Neural cell (in vitro differentiated cells): ENCODE results near the gene DNAJC6. TPM values are rescaled to one million over a fixed set of nuclear protein-coding genes. Genes with fewer than 3 reads are reported as not detected.
A peak's percentile ranks its signal among the peaks of the same experiment; 100 is the strongest.

Experiments used
- H2AFZ ChIP-seq: fragments of 200-600, 300-800 bp; sonication (generic), shearing (Covaris generic); 2 replicates; pipeline ENCODE4 v1.6.0; 2014; ENCODE audit warnings: low read depth, mild to moderate bottlenecking, antibody characterized with exemption, low read length, moderate library complexity
- H3F3A ChIP-seq: fragments of 200-600 bp; shearing (Covaris generic); 2 replicates; pipeline ENCODE4 v1.6.1; 2016; ENCODE audit warnings: mild to moderate bottlenecking, moderate library complexity, mixed read lengths, antibody characterized with exemption, low read length; ENCODE audit not compliant: insufficient read depth, poor library complexity, severe bottlenecking
- H3K27ac ChIP-seq: fragments of 200-600, 300-800 bp; sonication (generic), shearing (Covaris generic); 2 replicates; pipeline ENCODE4 v1.5.1; 2014; ENCODE audit warnings: mild to moderate bottlenecking, low read length, moderate library complexity
- H3K27me3 ChIP-seq: fragments of 300-800, 200-600 bp; sonication (generic), shearing (Covaris generic); 2 replicates; pipeline ENCODE4 v1.6.0; 2014; ENCODE audit warnings: mild to moderate bottlenecking, low read depth, low read length, moderate library complexity; ENCODE audit not compliant: insufficient read depth
- H3K36me3 ChIP-seq: fragments of 300-800, 200-600 bp; sonication (generic), shearing (Covaris generic); 2 replicates; pipeline ENCODE4 v1.5.1; 2014; ENCODE audit warnings: mild to moderate bottlenecking, antibody characterized with exemption, low read length, moderate library complexity; ENCODE audit not compliant: insufficient read depth
- H3K4me2 ChIP-seq: fragments of 300-800, 200-600 bp; sonication (generic), shearing (Covaris generic); 2 replicates; pipeline ENCODE4 v1.6.0; 2014; ENCODE audit warnings: mild to moderate bottlenecking, low read length
- H3K4me3 ChIP-seq: fragments of 300-800, 200-600 bp; sonication (generic), shearing (Covaris generic); 2 replicates; pipeline ENCODE4 v1.5.1; 2014; ENCODE audit warnings: mild to moderate bottlenecking, low read length, moderate library complexity
- H3K79me2 ChIP-seq: fragments of 200-600 bp; shearing (Covaris generic); replicated peaks from 2 replicates; pipeline ENCODE4 v1.6.0; 2014; ENCODE audit warnings: mild to moderate bottlenecking, low read length, moderate library complexity; ENCODE audit not compliant: insufficient read depth
- H3K9ac ChIP-seq: fragments of 300-800, 200-600 bp; sonication (generic), shearing (Covaris generic); 2 replicates; pipeline ENCODE4 v1.6.1; 2016; ENCODE audit warnings: mild to moderate bottlenecking, low read length, mixed read lengths
- H3K9me2 ChIP-seq: fragments of 200-600 bp; shearing (Covaris generic); 2 replicates; pipeline ENCODE4 v1.6.1; 2016; ENCODE audit warnings: mild to moderate bottlenecking, low read length, mixed read lengths; ENCODE audit not compliant: insufficient read depth
- H3K9me3 ChIP-seq: fragments of 200-600, 300-800 bp; sonication (generic), shearing (Covaris generic); 2 replicates; pipeline ENCODE4 v1.6.1; 2016; ENCODE audit warnings: mild to moderate bottlenecking, mixed run types, low read length, moderate library complexity, mixed read lengths
- H4K20me1 ChIP-seq: fragments of 200-600 bp; shearing (Covaris generic); 2 replicates; pipeline ENCODE4 v1.6.1; 2016; ENCODE audit warnings: mild to moderate bottlenecking, mixed run types; ENCODE audit not compliant: insufficient read depth
- CTCF ChIP-seq: fragments of 450-650 bp; IDR thresholded peaks from 2 replicates; pipeline ENCODE4 v1.5.1; 2014; ENCODE audit warnings: antibody characterized with exemption, mild to moderate bottlenecking, moderate library complexity; ENCODE audit not compliant: poor library complexity, severe bottlenecking
- EP300 ChIP-seq: fragments of 450-650 bp; conservative IDR thresholded peaks from 2 replicates; pipeline ENCODE4 v1.6.1; 2014; ENCODE audit warnings: antibody characterized with exemption, mild to moderate bottlenecking, moderate library complexity; ENCODE audit not compliant: poor library complexity, severe bottlenecking
- EZH2 ChIP-seq: fragments of 200-600, 300-800 bp; shearing (Covaris generic), sonication (generic); IDR thresholded peaks from 2 replicates; pipeline ENCODE4 v1.6.1; 2014; ENCODE audit warnings: antibody characterized with exemption, low read length, borderline replicate concordance, mild to moderate bottlenecking; ENCODE audit not compliant: insufficient read depth, poor library complexity, severe bottlenecking
- MXI1 ChIP-seq: fragments of 450-650 bp; conservative IDR thresholded peaks from 2 replicates; pipeline ENCODE4 v1.6.1; 2014; ENCODE audit warnings: antibody characterized with exemption, mild to moderate bottlenecking; ENCODE audit not compliant: poor library complexity, severe bottlenecking
- POLR2AphosphoS5 ChIP-seq: IDR thresholded peaks from 2 replicates; pipeline ENCODE4 v1.6.1; 2012
- RAD21 ChIP-seq: fragments of 450-650 bp; conservative IDR thresholded peaks from 2 replicates; pipeline ENCODE4 v1.6.1; 2014; ENCODE audit warnings: antibody characterized with exemption, mild to moderate bottlenecking, moderate library complexity
- SMC3 ChIP-seq: fragments of 450-650 bp; conservative IDR thresholded peaks from 2 replicates; pipeline ENCODE4 v1.6.1; 2014; ENCODE audit warnings: antibody characterized with exemption, mild to moderate bottlenecking, moderate library complexity; ENCODE audit not compliant: poor library complexity
- TAF1 ChIP-seq: IDR thresholded peaks from 2 replicates; pipeline ENCODE4 v1.6.1; 2012; ENCODE audit warnings: low read depth
- polyA plus RNA-seq: library from polyadenylated mRNA; depleted of rRNA; stranded (reverse); fragments of >200 nt; gene quantifications from 2 replicates; pipeline ENCODE4 v1.2.3, GENCODE V29; 2014
- TF ChIP-seq, protein P1 (sequence below): IDR thresholded peaks from 2 replicates; pipeline ENCODE4 v1.6.1; 2012; ENCODE audit warnings: borderline replicate concordance

Gene DNAJC6
- polyA plus RNA-seq, 1 donor from 2014 or later: 47.1 TPM

GRCh38 chr1:65412984-65413375, 103.6 kb downstream of the DNAJC6 start:
- H3K9me3 ChIP-seq: no peaks in the 10 kb centered on the region
- H3F3A ChIP-seq: no peaks in the 10 kb centered on the region
- H3K9ac ChIP-seq: no peak overlapping the region
- H3K9me2 ChIP-seq: no peaks in the 10 kb centered on the region
- H3K4me3 ChIP-seq: peak overlapping the region; percentile 36
- no peak overlapping the region for H3K4me2 ChIP-seq
- H3K27me3 ChIP-seq: no peaks in the 10 kb centered on the region
- no peaks in the 10 kb centered on the region for H3K79me2 ChIP-seq
- no peak overlapping the region for H2AFZ ChIP-seq
- no peaks in the 10 kb centered on the region for H3K36me3 ChIP-seq
- TF ChIP-seq SMC3 (no peak), EZH2 (no peak), RAD21 (no peak), MXI1 (no peak), POLR2AphosphoS5 (no peak), EP300 (no peak), CTCF (no peak), TAF1 (no peak)
- TF ChIP-seq, protein P1, sequence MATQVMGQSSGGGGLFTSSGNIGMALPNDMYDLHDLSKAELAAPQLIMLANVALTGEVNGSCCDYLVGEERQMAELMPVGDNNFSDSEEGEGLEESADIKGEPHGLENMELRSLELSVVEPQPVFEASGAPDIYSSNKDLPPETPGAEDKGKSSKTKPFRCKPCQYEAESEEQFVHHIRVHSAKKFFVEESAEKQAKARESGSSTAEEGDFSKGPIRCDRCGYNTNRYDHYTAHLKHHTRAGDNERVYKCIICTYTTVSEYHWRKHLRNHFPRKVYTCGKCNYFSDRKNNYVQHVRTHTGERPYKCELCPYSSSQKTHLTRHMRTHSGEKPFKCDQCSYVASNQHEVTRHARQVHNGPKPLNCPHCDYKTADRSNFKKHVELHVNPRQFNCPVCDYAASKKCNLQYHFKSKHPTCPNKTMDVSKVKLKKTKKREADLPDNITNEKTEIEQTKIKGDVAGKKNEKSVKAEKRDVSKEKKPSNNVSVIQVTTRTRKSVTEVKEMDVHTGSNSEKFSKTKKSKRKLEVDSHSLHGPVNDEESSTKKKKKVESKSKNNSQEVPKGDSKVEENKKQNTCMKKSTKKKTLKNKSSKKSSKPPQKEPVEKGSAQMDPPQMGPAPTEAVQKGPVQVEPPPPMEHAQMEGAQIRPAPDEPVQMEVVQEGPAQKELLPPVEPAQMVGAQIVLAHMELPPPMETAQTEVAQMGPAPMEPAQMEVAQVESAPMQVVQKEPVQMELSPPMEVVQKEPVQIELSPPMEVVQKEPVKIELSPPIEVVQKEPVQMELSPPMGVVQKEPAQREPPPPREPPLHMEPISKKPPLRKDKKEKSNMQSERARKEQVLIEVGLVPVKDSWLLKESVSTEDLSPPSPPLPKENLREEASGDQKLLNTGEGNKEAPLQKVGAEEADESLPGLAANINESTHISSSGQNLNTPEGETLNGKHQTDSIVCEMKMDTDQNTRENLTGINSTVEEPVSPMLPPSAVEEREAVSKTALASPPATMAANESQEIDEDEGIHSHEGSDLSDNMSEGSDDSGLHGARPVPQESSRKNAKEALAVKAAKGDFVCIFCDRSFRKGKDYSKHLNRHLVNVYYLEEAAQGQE: no peak
- no peaks in the 10 kb centered on the region for H4K20me1 ChIP-seq
- peak overlapping the region; percentile 77 for H3K27ac ChIP-seq

- Histone ChIP-seq H4K20me1 (no peaks in the 10 kb centered on the region), H3K27ac (no peak overlapping the region), H3K9me3 (no peaks in the 10 kb centered on the region), H3K9ac (no peak overlapping the region), H3K27me3 (no peaks in the 10 kb centered on the region), H2AFZ (no peak overlapping the region), H3K36me3 (no peaks in the 10 kb centered on the region), H3F3A (no peaks in the 10 kb centered on the region), H3K9me2 (no peaks in the 10 kb centered on the region), H3K4me2 (no peak overlapping the region), H3K79me2 (no peaks in the 10 kb centered on the region), H3K4me3 (no peak overlapping the region)
- TF ChIP-seq, protein P1: no peak
- TF ChIP-seq MXI1 (no peak), POLR2AphosphoS5 (no peak), RAD21 (no peak), SMC3 (no peak), EP300 (no peak), CTCF (no peak), EZH2 (no peak), TAF1 (no peak)
Measured at GRCh38 chr1:65414538-65414937, 105.2 kb downstream of the DNAJC6 start.
